Globus pallidus (tissue), 1 donor: ENCODE data around the gene XYLB.

Experiments used
- DNase-seq: peaks from one replicate; pipeline ENCODE4 v3.0.0-alpha.2; 2015; ENCODE audit warnings: low spot score

Gene XYLB

GRCh38 chr3:38364721-38365400, 18.3 kb downstream of the XYLB start:
- DNase-seq: no peak

GRCh38 chr3:38365469-38366062, 19.0 kb downstream of the XYLB start:
- DNase-seq: no peak

GRCh38 chr3:38366082-38366481, 19.5 kb downstream of the XYLB start:
- DNase-seq: no peak

- no peak for DNase-seq
These were observed 21.2 kb downstream of the XYLB start for GRCh38 chr3:38367779-38368178.

GRCh38 chr3:38368238-38368637, 21.7 kb downstream of the XYLB start:
- DNase-seq: no peak

- no peak for DNase-seq
These were observed 22.6 kb downstream of the XYLB start for GRCh38 chr3:38369186-38369585.

- DNase-seq: no peak
These were observed 23.6 kb downstream of the XYLB start for GRCh38 chr3:38370149-38370548.

GRCh38 chr3:38370861-38371260, 24.3 kb downstream of the XYLB start:
- DNase-seq: no peak

GRCh38 chr3:38371541-38372213, 25.1 kb downstream of the XYLB start:
- DNase-seq: no peak

GRCh38 chr3:38372214-38372601, 25.6 kb downstream of the XYLB start:
- DNase-seq: no peak

GRCh38 chr3:38374221-38374620, 27.6 kb downstream of the XYLB start:
- no peak for DNase-seq

GRCh38 chr3:38375072-38375471, 28.5 kb downstream of the XYLB start:
- no peak for DNase-seq

GRCh38 chr3:38375488-38376097, 29.0 kb downstream of the XYLB start:
- DNase-seq: no peak

- no peak for DNase-seq
These were observed 29.7 kb downstream of the XYLB start for GRCh38 chr3:38376098-38376816.

GRCh38 chr3:38379201-38379770, 32.7 kb downstream of the XYLB start:
- DNase-seq: no peak

- peak; percentile 2 for DNase-seq
These were observed 36.0 kb downstream of the XYLB start for GRCh38 chr3:38382506-38383080.

- no peak for DNase-seq
These were observed 36.7 kb downstream of the XYLB start for GRCh38 chr3:38383156-38383875.

GRCh38 chr3:38386992-38387750, 40.6 kb downstream of the XYLB start:
- DNase-seq: no peak

- DNase-seq: no peak
These were observed 41.3 kb downstream of the XYLB start for GRCh38 chr3:38387862-38388261.

GRCh38 chr3:38392604-38393163, 46.1 kb downstream of the XYLB start:
- no peak for DNase-seq
